Activated T-cell treated with anti-CD3 and anti-CD28 coated beads, Interleukin-2, amount 50 U/mL, for 24 hours (primary cell): ENCODE results near the gene PRPSAP1.
"Not testable (repeated sequence)": the region's sequence is repeated elsewhere in the genome, so short reads cannot be mapped to it uniquely, and the experiment has no call there.

Source experiments
- DNase-seq: peaks from one replicate; pipeline ENCODE4 v3.0.0-alpha.2; 2020
- H3K27ac Mint-ChIP-seq: 2 replicates; pipeline ENCODE4 v1.8.0; 2020; ENCODE audit warnings: mild to moderate bottlenecking, mixed read lengths
- H3K27me3 Mint-ChIP-seq: 2 replicates; pipeline ENCODE4 v1.8.0; 2020; ENCODE audit warnings: mixed read lengths
- H3K36me3 Mint-ChIP-seq: 2 replicates; pipeline ENCODE4 v1.8.0; 2020; ENCODE audit warnings: low read depth, mixed read lengths
- H3K4me1 Mint-ChIP-seq: 2 replicates; pipeline ENCODE4 v1.8.0; 2020; ENCODE audit warnings: low read depth, mixed read lengths
- H3K4me3 Mint-ChIP-seq: 2 replicates; pipeline ENCODE4 v1.8.0; 2020; ENCODE audit warnings: mild to moderate bottlenecking, moderate library complexity, mixed read lengths
- H3K9me3 Mint-ChIP-seq: 2 replicates; pipeline ENCODE4 v1.8.0; 2020; ENCODE audit warnings: mixed read lengths

The PRPSAP1 gene

GRCh38 chr17:76356803-76357456, 3.2 kb upstream of the PRPSAP1 start:
- peaks cover 7% of the 10 kb centered on the region for H3K36me3 Mint-ChIP-seq
- H3K9me3 Mint-ChIP-seq = no peaks in the 10 kb centered on the region
- H3K4me1 Mint-ChIP-seq = peaks cover 18% of the 10 kb centered on the region
- H3K27me3 Mint-ChIP-seq = no peaks in the 10 kb centered on the region
- no peak for DNase-seq
- no peak overlapping the region for H3K4me3 Mint-ChIP-seq
- H3K27ac Mint-ChIP-seq = no peak overlapping the region

GRCh38 chr17:76354747-76355310, 1.1 kb upstream of the PRPSAP1 start:
- no peaks in the 10 kb centered on the region for H3K9me3 Mint-ChIP-seq
- no peak for DNase-seq
- H3K27me3 Mint-ChIP-seq = no peaks in the 10 kb centered on the region
- peak overlapping the region; percentile 87 for H3K4me3 Mint-ChIP-seq
- H3K36me3 Mint-ChIP-seq = peaks cover 9% of the 10 kb centered on the region
- H3K4me1 Mint-ChIP-seq = peaks cover 27% of the 10 kb centered on the region
- H3K27ac Mint-ChIP-seq = peak overlapping the region; percentile 26

- Mint-ChIP-seq H3K9me3 (no peaks in the 10 kb centered on the region), H3K27ac (peak overlapping the region; percentile 98), H3K4me3 (peak overlapping the region; percentile 87), H3K4me1 (peaks cover 27% of the 10 kb centered on the region), H3K27me3 (no peaks in the 10 kb centered on the region), H3K36me3 (peaks cover 9% of the 10 kb centered on the region)
- no peak for DNase-seq
Observed at GRCh38 chr17:76354317-76354729, 607 bp upstream of the PRPSAP1 start.

GRCh38 chr17:76353004-76353598, 615 bp downstream of the PRPSAP1 start:
- H3K27me3 Mint-ChIP-seq = no peaks in the 10 kb centered on the region
- peaks cover 13% of the 10 kb centered on the region for H3K36me3 Mint-ChIP-seq
- H3K27ac Mint-ChIP-seq = peak overlapping the region; percentile 98
- peak overlapping the region; percentile 87 for H3K4me3 Mint-ChIP-seq
- H3K9me3 Mint-ChIP-seq = no peaks in the 10 kb centered on the region
- DNase-seq = no peak
- peaks cover 27% of the 10 kb centered on the region for H3K4me1 Mint-ChIP-seq

GRCh38 chr17:76351526-76352071, 2.1 kb downstream of the PRPSAP1 start:
- peak overlapping the region; percentile 87 for H3K4me3 Mint-ChIP-seq
- H3K4me1 Mint-ChIP-seq = peaks cover 27% of the 10 kb centered on the region
- no peaks in the 10 kb centered on the region for H3K27me3 Mint-ChIP-seq
- no peak for DNase-seq
- no peak overlapping the region for H3K27ac Mint-ChIP-seq
- peaks cover 25% of the 10 kb centered on the region for H3K36me3 Mint-ChIP-seq
- H3K9me3 Mint-ChIP-seq = no peaks in the 10 kb centered on the region

GRCh38 chr17:76350463-76350862, 3.3 kb downstream of the PRPSAP1 start:
- no peaks in the 10 kb centered on the region for H3K27me3 Mint-ChIP-seq
- H3K9me3 Mint-ChIP-seq = no peaks in the 10 kb centered on the region
- H3K4me3 Mint-ChIP-seq = no peak overlapping the region
- peaks cover 27% of the 10 kb centered on the region for H3K4me1 Mint-ChIP-seq
- H3K27ac Mint-ChIP-seq = no peak overlapping the region
- H3K36me3 Mint-ChIP-seq = peaks cover 35% of the 10 kb centered on the region
- no peak for DNase-seq

GRCh38 chr17:76346936-76347335, 6.8 kb downstream of the PRPSAP1 start:
- peaks cover 53% of the 10 kb centered on the region for H3K36me3 Mint-ChIP-seq
- DNase-seq, H3K4me1 Mint-ChIP-seq, H3K27ac Mint-ChIP-seq, H3K27me3 Mint-ChIP-seq, H3K4me3 Mint-ChIP-seq, H3K9me3 Mint-ChIP-seq: not testable (repeated sequence)

- Mint-ChIP-seq H3K27me3 (no peaks in the 10 kb centered on the region), H3K27ac (no peak overlapping the region), H3K36me3 (peaks cover 64% of the 10 kb centered on the region), H3K4me1 (peaks cover 2% of the 10 kb centered on the region), H3K9me3 (no peaks in the 10 kb centered on the region), H3K4me3 (no peak overlapping the region)
- DNase-seq = no peak
Observed at GRCh38 chr17:76345377-76345974, 8.2 kb downstream of the PRPSAP1 start.

- no peak overlapping the region for H3K27ac Mint-ChIP-seq
- no peak for DNase-seq
- no peak overlapping the region for H3K4me3 Mint-ChIP-seq
- no peaks in the 10 kb centered on the region for H3K27me3 Mint-ChIP-seq
- H3K36me3 Mint-ChIP-seq = peaks cover 68% of the 10 kb centered on the region
- no peaks in the 10 kb centered on the region for H3K4me1 Mint-ChIP-seq
- no peaks in the 10 kb centered on the region for H3K9me3 Mint-ChIP-seq
Observed at GRCh38 chr17:76343106-76343505, 10.6 kb downstream of the PRPSAP1 start.

- Mint-ChIP-seq H3K27me3 (no peaks in the 10 kb centered on the region), H3K4me1 (no peaks in the 10 kb centered on the region), H3K4me3 (no peak overlapping the region), H3K36me3 (peaks cover 53% of the 10 kb centered on the region), H3K27ac (no peak overlapping the region), H3K9me3 (no peaks in the 10 kb centered on the region)
- DNase-seq = no peak
Observed at GRCh38 chr17:76341301-76341700, 12.4 kb downstream of the PRPSAP1 start.

GRCh38 chr17:76337413-76337777, 16.3 kb downstream of the PRPSAP1 start:
- no peak overlapping the region for H3K4me3 Mint-ChIP-seq
- no peaks in the 10 kb centered on the region for H3K9me3 Mint-ChIP-seq
- H3K27me3 Mint-ChIP-seq = no peaks in the 10 kb centered on the region

GRCh38 chr17:76336756-76337412, 16.8 kb downstream of the PRPSAP1 start:
- Mint-ChIP-seq H3K27ac (no peak overlapping the region), H3K4me1 (no peaks in the 10 kb centered on the region), H3K36me3 (peaks cover 21% of the 10 kb centered on the region), H3K4me3 (no peak overlapping the region), H3K9me3 (no peaks in the 10 kb centered on the region), H3K27me3 (no peaks in the 10 kb centered on the region)
- no peak for DNase-seq

More at GRCh38 chr17:76337413-76337777, 16.3 kb downstream of the PRPSAP1 start:
- Mint-ChIP-seq H3K27ac (no peak overlapping the region), H3K4me1 (no peaks in the 10 kb centered on the region), H3K36me3 (peaks cover 26% of the 10 kb centered on the region)
- DNase-seq = no peak

GRCh38 chr17:76335716-76336381, 17.9 kb downstream of the PRPSAP1 start:
- no peak overlapping the region for H3K4me3 Mint-ChIP-seq
- no peaks in the 10 kb centered on the region for H3K27me3 Mint-ChIP-seq
- no peak for DNase-seq
- H3K27ac Mint-ChIP-seq = no peak overlapping the region
- H3K36me3 Mint-ChIP-seq = peaks cover 20% of the 10 kb centered on the region
- no peaks in the 10 kb centered on the region for H3K4me1 Mint-ChIP-seq
- H3K9me3 Mint-ChIP-seq = no peaks in the 10 kb centered on the region
